ENCODE results near the gene PGM5.
"Not testable (repeated sequence)": the region's sequence is repeated elsewhere in the genome, so short reads cannot be mapped to it uniquely, and the experiment has no call there.

The PGM5 gene

DNA sequence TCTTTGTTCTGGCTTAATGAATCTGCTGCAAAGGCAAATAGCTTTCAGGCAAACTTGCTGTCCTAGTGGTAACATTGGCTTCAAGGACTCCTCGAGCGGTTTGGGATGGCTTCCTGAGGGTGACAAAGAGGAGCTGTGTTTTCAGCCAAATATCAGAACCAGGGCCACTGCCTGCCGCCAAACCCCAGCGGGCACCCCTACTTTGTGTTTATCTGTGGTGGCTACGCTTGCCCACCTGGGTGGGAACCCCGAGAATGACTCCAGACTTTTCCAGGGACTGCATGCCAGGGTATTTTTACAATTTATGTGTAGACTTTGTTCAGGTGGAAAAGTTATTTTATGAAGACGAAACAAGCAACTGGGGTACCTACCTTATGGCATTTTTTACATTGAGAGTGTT, 18.4 kb upstream of the PGM5 start:
- not testable (repeated sequence) for H3K23ac ChIP-seq (ENCODE audit: low read depth, low read length, poor library complexity); H2AK5ac ChIP-seq (ENCODE audit: low read depth, low read length); H2BK5ac ChIP-seq (ENCODE audit: low read length); H3K27me3 ChIP-seq (ENCODE audit: control insufficient read depth in 3 of 3, insufficient read depth in 3 of 3, low read depth in 1 of 3, low read length in 3 of 3); H3K18ac ChIP-seq (ENCODE audit: low read length); H4K8ac ChIP-seq (ENCODE audit: low read depth, low read length); H2BK12ac ChIP-seq (ENCODE audit: low read length); H3K9ac ChIP-seq (ENCODE audit: low read depth, low read length, poor library complexity); H4K91ac ChIP-seq (ENCODE audit: low read depth, low read length, poor library complexity); H3K9me3 ChIP-seq (replicated peaks in 1 of 2; ENCODE audit: control insufficient read depth in 2 of 2, insufficient read depth in 1 of 2, low read depth in 1 of 2, low read length in 2 of 2); DNase-seq (ENCODE audit: low spot score); H2BK15ac ChIP-seq (ENCODE audit: low read length); H2BK120ac ChIP-seq (ENCODE audit: low read depth, low read length); H2AFZ ChIP-seq (ENCODE audit: low read length); H3K27ac ChIP-seq (replicated peaks; ENCODE audit: low read length); H3K4me1 ChIP-seq (ENCODE audit: control insufficient read depth in 2 of 2, insufficient read depth in 1 of 2, low read depth in 1 of 2, low read length in 2 of 2); H3K79me1 ChIP-seq (ENCODE audit: low read depth, low read length); H3K36me3 ChIP-seq (replicated peaks in 1 of 2; ENCODE audit: control insufficient read depth in 2 of 2, insufficient read depth in 2 of 2, low read length in 2 of 2); H3K4ac ChIP-seq (ENCODE audit: low read length); H3K14ac ChIP-seq (ENCODE audit: low read length); H3K4me2 ChIP-seq (ENCODE audit: insufficient read depth, low read length, poor library complexity, severe bottlenecking); H3K4me3 ChIP-seq (ENCODE audit: low read length in 2 of 2)
- WGBS, 2 donors (ENCODE audit: extremely low coverage in 2 of 2, insufficient read length in 2 of 2, insufficient replicate concordance in 1 of 2), result no CpG with 5 or more reads among the region's 7 CpGs

DNA sequence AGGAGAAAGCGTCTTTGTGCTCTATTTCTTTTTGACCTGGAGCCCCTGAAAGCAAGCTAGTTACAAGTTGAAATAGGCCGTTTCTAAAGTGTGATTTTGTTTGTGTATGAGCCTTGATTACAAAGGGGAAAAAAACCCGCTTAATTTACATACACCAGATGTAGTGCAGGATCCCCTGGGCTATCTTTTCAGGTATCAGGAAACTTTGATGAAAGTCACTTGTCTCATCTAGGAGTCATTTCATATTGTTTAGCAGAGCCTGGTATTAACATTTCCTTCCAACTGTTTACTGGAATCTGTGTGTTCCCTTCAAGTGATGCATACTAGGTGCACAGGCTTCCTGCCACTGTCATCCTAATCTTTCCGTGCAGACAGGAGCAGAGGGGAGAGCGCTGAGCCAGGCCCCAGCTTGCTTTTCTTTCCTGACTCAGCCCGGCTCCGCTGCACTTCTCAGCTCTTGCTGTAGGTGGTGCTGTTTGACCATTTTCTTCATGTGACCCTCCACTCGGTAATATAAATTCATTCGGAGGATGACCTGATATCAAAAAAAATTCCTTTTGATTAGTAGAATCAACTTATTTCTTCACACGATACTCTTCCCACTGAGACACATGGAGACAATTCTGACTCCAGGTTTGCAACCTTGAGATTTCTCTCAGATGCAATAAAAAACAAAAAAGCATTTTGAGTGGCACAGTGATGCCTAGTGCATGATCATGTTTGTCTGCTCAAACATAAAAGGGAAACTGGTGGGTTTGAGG, 14.0 kb upstream of the PGM5 start:
- not testable (repeated sequence) for H3K4me2 ChIP-seq (ENCODE audit: insufficient read depth, low read length, poor library complexity, severe bottlenecking); H3K79me1 ChIP-seq (ENCODE audit: low read depth, low read length); H2BK120ac ChIP-seq (ENCODE audit: low read depth, low read length); H3K4ac ChIP-seq (ENCODE audit: low read length); H2BK12ac ChIP-seq (ENCODE audit: low read length); DNase-seq (ENCODE audit: low spot score); H3K9me3 ChIP-seq (replicated peaks in 1 of 2; ENCODE audit: control insufficient read depth in 2 of 2, insufficient read depth in 1 of 2, low read depth in 1 of 2, low read length in 2 of 2); H2BK15ac ChIP-seq (ENCODE audit: low read length); H4K91ac ChIP-seq (ENCODE audit: low read depth, low read length, poor library complexity); H4K8ac ChIP-seq (ENCODE audit: low read depth, low read length); H3K14ac ChIP-seq (ENCODE audit: low read length); H3K4me3 ChIP-seq (ENCODE audit: low read length in 2 of 2); H2AK5ac ChIP-seq (ENCODE audit: low read depth, low read length); H3K9ac ChIP-seq (ENCODE audit: low read depth, low read length, poor library complexity); H3K18ac ChIP-seq (ENCODE audit: low read length); H3K27me3 ChIP-seq (ENCODE audit: control insufficient read depth in 3 of 3, insufficient read depth in 3 of 3, low read depth in 1 of 3, low read length in 3 of 3); H3K27ac ChIP-seq (replicated peaks; ENCODE audit: low read length); H3K36me3 ChIP-seq (replicated peaks in 1 of 2; ENCODE audit: control insufficient read depth in 2 of 2, insufficient read depth in 2 of 2, low read length in 2 of 2); H3K23ac ChIP-seq (ENCODE audit: low read depth, low read length, poor library complexity); H2AFZ ChIP-seq (ENCODE audit: low read length); H3K4me1 ChIP-seq (ENCODE audit: control insufficient read depth in 2 of 2, insufficient read depth in 1 of 2, low read depth in 1 of 2, low read length in 2 of 2); H2BK5ac ChIP-seq (ENCODE audit: low read length)
- no CpG with 5 or more reads among the region's 10 CpGs for WGBS, 2 donors (ENCODE audit: extremely low coverage in 2 of 2, insufficient read length in 2 of 2, insufficient replicate concordance in 1 of 2)

DNA sequence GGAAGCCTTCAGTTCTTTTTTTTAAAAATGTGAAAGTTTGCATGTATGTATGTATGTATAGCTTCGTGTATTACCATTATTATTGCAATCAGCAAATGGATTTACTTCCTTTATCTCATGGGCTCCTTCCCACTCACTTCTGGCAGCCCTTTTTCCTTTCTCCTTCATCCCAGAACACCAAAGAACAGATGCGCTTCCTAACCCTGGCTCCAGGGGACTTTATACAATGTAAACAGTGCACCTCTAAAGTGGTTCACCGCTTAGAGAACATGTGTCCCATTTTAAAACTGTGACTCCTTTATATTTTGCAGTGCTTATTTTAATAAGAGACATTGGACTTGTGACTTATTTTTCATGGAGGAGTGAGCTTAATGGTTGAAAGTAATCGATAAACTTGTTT, 13.2 kb upstream of the PGM5 start:
- not testable (repeated sequence) for H3K36me3 ChIP-seq (replicated peaks in 1 of 2; ENCODE audit: control insufficient read depth in 2 of 2, insufficient read depth in 2 of 2, low read length in 2 of 2); H3K4me1 ChIP-seq (ENCODE audit: control insufficient read depth in 2 of 2, insufficient read depth in 1 of 2, low read depth in 1 of 2, low read length in 2 of 2); H3K14ac ChIP-seq (ENCODE audit: low read length); H2BK12ac ChIP-seq (ENCODE audit: low read length); H2BK5ac ChIP-seq (ENCODE audit: low read length); H3K79me1 ChIP-seq (ENCODE audit: low read depth, low read length); H3K4ac ChIP-seq (ENCODE audit: low read length); H3K18ac ChIP-seq (ENCODE audit: low read length); H3K4me3 ChIP-seq (ENCODE audit: low read length in 2 of 2); H4K91ac ChIP-seq (ENCODE audit: low read depth, low read length, poor library complexity); H3K23ac ChIP-seq (ENCODE audit: low read depth, low read length, poor library complexity); H2BK120ac ChIP-seq (ENCODE audit: low read depth, low read length); H2BK15ac ChIP-seq (ENCODE audit: low read length); H2AK5ac ChIP-seq (ENCODE audit: low read depth, low read length); DNase-seq (ENCODE audit: low spot score); H3K4me2 ChIP-seq (ENCODE audit: insufficient read depth, low read length, poor library complexity, severe bottlenecking); H4K8ac ChIP-seq (ENCODE audit: low read depth, low read length); H3K27ac ChIP-seq (replicated peaks; ENCODE audit: low read length); H3K9me3 ChIP-seq (replicated peaks in 1 of 2; ENCODE audit: control insufficient read depth in 2 of 2, insufficient read depth in 1 of 2, low read depth in 1 of 2, low read length in 2 of 2); H3K27me3 ChIP-seq (ENCODE audit: control insufficient read depth in 3 of 3, insufficient read depth in 3 of 3, low read depth in 1 of 3, low read length in 3 of 3); H3K9ac ChIP-seq (ENCODE audit: low read depth, low read length, poor library complexity); H2AFZ ChIP-seq (ENCODE audit: low read length)
- WGBS, 2 donors (ENCODE audit: extremely low coverage in 2 of 2, insufficient read length in 2 of 2, insufficient replicate concordance in 1 of 2), result no CpG with 5 or more reads among the region's 4 CpGs

DNA sequence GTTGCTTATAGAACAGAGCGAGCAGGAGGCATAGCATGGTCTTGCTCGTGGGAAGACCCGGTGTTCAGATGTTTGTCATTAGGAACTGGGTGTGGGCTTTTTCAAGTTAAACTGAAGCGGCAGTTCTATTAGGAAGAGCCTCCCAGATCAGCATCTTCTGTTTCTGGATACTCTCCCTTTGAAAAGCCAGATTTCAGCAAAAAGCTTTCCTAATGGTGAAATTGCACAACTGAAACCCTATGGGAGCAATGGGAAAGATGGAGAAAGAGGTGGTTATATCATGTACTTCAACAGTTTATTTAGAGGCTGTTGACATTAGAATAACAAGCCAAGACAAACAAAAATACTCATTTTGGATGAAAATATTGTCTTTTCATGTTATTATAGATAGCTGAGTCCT, 12.4 kb upstream of the PGM5 start:
- H2BK120ac ChIP-seq (ENCODE audit: low read depth, low read length); H3K23ac ChIP-seq (ENCODE audit: low read depth, low read length, poor library complexity); H3K27me3 ChIP-seq (ENCODE audit: control insufficient read depth in 3 of 3, insufficient read depth in 3 of 3, low read depth in 1 of 3, low read length in 3 of 3); H4K91ac ChIP-seq (ENCODE audit: low read depth, low read length, poor library complexity); H4K8ac ChIP-seq (ENCODE audit: low read depth, low read length); H2BK15ac ChIP-seq (ENCODE audit: low read length); H3K4me1 ChIP-seq (ENCODE audit: control insufficient read depth in 2 of 2, insufficient read depth in 1 of 2, low read depth in 1 of 2, low read length in 2 of 2); H3K36me3 ChIP-seq (replicated peaks in 1 of 2; ENCODE audit: control insufficient read depth in 2 of 2, insufficient read depth in 2 of 2, low read length in 2 of 2); DNase-seq (ENCODE audit: low spot score); H2BK5ac ChIP-seq (ENCODE audit: low read length); H3K14ac ChIP-seq (ENCODE audit: low read length); H3K4me3 ChIP-seq (ENCODE audit: low read length in 2 of 2); H3K9me3 ChIP-seq (replicated peaks in 1 of 2; ENCODE audit: control insufficient read depth in 2 of 2, insufficient read depth in 1 of 2, low read depth in 1 of 2, low read length in 2 of 2); H3K4me2 ChIP-seq (ENCODE audit: insufficient read depth, low read length, poor library complexity, severe bottlenecking); H3K4ac ChIP-seq (ENCODE audit: low read length); H3K9ac ChIP-seq (ENCODE audit: low read depth, low read length, poor library complexity); H3K18ac ChIP-seq (ENCODE audit: low read length); H3K79me1 ChIP-seq (ENCODE audit: low read depth, low read length); H2BK12ac ChIP-seq (ENCODE audit: low read length); H3K27ac ChIP-seq (replicated peaks; ENCODE audit: low read length); H2AFZ ChIP-seq (ENCODE audit: low read length); H2AK5ac ChIP-seq (ENCODE audit: low read depth, low read length): not testable (repeated sequence)
- WGBS, 2 donors (ENCODE audit: extremely low coverage in 2 of 2, insufficient read length in 2 of 2, insufficient replicate concordance in 1 of 2), result no CpG with 5 or more reads among the region's 4 CpGs

Data from neuronal stem cell (in vitro differentiated cells).